Endometrial microvascular endothelial cells (primary cell): ENCODE measurements around the gene MSGN1. TPM values are rescaled to one million over a fixed set of nuclear protein-coding genes. Genes with fewer than 3 reads are reported as not detected.

Experiments
- in situ Hi-C: cut with HindIII; loops from 2 replicates; pipeline ENCODE4 v1.10.0; 2017; ENCODE audit warnings: low sequenced_read_pairs, low pct_unique_long_range_greater_than_20kb; ENCODE audit errors: inconsistent ontology term
- total RNA-seq: library from RNA; depleted of rRNA; stranded (reverse); fragments of >200 nt; gene quantifications from one replicate; pipeline ENCODE4 v1.2.3, GENCODE V29; 2015; ENCODE audit errors: inconsistent ontology term

The MSGN1 gene
- total RNA-seq, 1 donor from 2014 or later: not detected

DNA sequence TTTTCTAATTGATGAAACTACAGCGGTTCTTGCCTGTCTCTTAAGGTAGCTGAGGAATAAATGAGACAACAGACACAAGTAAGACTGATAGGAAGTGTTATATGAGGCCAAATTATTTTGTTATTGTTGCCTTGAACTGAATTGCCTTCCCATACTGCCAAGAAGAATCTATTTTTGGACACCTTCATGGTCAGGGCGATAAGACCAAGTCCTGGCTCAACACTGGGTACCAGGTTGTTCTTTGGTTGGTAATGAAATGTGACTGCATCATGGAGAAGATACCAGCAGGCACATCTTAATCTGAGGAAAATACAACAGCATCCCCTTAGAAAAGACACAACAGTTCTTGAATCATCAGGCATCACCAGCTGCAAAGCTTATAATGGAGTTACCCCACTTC, 23.7 kb downstream of the MSGN1 start:
- in situ Hi-C loops: no loop called here

DNA sequence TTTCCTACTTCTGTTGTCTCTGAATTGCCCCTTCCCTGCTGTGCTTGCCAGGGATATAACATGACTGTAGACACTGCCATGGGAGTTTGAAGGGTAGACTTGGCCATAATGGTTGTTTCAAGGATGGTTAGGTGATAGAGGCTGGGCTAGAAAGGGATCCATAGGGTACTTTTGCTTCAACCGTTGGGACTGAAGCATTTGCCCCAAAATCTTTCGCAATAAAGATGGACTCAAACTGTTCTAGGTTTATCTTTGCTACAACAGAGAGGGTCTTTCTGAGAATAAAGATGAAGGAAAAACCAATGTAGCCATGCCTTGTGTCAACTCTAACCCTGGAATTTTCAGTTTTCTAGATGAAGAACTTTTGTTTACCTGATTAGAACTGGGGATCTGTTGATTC, 27.2 kb downstream of the MSGN1 start:
- in situ Hi-C loops: no loop called here

DNA sequence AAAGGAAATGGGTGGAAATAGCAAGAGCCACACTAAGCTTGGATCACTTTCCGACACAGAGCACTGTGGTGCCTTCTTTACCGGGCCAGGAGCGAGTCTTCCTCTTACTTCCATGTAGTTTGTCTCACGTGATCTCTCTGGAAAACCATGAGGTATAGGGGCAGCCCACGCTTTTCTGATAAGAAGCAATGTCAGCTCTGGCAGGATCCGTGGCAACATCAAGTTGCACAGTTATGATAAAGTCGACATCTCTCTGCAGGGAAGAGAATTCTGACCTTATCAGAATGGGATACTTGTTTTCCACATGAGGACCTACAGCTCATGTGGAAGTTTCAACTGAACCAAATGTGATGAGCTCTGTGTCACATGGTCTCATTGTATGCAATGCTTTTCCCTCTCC, 29.5 kb downstream of the MSGN1 start:
- in situ Hi-C loops: no loop called here

DNA sequence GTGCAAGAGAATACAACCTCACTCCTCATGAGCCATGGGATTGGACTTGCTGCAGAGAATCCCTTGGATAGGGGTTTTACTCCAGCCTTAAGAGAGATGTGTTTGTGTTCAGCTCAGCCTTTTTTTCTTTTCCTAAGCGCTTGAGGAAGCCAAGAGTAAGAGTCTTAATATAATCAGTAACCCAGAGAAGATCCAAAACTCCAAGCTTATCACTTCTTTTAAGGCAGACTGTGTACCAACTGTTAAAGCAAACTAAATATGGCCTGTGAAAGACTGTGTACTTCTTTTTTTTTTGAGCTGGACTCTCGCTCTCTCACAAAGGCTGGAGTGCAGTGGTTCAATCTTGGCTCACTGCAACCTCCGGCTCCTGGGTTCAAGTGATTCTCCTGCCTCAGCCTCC, 30.4 kb downstream of the MSGN1 start:
- in situ Hi-C loops: no loop called here

DNA sequence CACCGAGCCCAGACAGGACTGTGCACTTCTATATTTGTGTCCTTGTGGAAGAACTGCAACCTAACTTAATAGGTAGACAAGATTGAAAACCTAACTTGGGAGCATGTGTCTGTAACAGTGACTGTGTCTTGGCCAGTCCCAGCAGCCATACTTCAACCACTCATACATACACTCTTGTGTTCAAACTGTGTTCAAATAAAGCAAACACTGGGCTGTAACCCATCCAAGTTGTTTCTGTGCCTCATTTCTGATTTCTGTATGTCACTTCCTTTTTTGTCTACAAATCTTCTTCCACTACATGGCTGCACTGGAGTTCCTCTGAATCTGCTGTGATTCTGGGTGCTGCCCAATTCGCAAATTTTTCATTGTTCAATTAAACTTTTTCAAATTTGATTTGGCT, 31.0 kb downstream of the MSGN1 start:
- in situ Hi-C loops: no loop called here

DNA sequence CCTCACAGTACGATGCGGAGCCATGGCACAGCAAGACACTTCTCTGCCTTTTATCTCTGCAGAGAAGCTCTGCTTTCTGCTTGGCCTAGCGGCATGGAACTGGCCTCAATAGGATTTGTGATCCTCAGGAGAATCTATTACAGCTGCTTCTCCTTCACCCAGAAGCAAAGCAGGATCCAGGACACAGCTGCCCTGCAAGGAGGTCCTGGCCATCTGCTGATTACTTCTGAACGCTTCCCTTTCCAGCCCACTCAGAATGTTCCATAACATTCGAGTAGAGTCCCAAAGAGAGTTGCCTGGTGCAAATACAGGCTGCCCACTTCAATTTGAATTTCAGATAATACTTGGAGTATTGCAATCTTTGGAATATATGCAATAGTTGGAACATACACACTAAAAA, 33.0 kb downstream of the MSGN1 start:
- in situ Hi-C loops: no loop called here

DNA sequence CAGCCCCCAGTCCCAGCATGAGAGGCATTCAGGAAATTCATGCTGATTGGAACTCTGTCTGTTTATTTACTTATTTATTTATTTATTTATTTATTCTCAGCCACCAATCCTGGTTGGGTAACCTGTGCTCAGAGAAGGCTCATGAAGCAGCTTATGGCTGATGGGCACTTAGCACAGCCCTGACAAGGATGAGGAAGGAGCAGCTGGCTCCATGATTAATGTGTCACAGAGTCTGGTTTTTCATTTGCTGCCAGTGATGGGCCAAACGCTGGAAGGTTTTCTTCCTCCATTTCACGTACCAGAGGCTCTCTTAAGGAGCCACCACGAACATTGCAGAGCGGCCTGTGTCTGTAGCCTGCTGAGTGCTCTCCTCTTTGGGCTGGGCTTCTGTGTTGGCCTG, 33.9 kb downstream of the MSGN1 start:
- in situ Hi-C loops: no loop called here

DNA sequence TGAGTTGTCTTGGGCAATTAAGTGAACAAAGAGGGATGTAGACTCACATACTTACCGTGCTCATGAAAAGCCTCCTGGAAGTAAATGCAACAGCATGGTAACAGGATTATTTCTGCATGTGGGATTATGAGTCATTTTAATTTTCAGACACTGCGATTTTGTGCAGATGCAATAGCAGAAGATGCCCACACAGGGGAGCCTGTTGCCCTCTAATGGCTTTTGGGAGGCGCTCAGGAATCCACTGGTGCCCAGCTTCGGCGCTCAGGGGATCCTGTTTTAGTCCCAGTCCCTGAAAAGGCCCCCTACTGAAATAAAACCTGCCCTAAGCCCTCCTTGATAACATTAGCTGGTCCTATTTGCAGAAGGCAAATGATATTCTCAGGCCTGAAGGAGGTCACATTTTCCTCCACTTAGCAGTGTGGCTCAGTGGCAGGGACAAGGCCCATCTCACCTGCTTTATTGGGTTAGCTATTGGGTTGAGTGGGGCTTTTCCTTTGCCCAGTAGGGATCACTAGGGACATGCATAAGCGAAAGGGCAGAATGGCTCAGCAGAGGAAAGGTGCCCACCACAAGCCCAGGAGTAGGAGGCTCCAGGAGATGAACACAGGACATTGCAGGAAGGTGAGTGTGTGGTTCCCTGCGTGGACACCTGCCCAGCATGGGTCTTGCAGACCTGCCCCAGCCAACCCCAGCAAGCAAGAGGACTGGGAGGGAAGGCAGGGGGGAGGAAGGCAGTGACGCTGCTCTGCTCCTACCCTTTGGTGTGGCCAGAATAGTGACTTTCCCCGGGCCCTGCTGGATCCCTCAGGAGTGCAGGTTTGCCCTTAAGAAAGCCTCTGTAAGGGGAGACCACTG, 35.7 kb downstream of the MSGN1 start:
- in situ Hi-C loops: no loop called here

DNA sequence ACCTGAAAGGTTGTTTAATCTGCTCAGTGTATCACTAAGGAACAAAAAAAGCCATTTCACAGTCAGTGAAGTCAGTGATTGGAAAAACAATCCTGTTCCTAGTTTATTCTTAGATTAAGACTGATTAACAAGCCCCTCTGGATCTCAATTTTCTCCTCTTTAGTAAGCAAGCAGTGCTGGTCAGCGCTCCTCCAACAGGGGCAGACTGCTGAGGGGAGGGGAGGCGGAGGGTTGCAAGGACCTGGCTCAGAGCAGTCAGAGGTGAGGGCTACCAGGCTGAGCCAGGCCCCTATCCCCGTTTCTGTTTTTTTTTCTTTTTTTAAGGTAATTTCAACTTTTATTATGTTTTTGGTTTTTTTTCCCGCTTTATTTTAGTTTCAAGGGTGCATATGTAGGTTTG, 37.5 kb downstream of the MSGN1 start:
- in situ Hi-C loops: no loop called here

DNA sequence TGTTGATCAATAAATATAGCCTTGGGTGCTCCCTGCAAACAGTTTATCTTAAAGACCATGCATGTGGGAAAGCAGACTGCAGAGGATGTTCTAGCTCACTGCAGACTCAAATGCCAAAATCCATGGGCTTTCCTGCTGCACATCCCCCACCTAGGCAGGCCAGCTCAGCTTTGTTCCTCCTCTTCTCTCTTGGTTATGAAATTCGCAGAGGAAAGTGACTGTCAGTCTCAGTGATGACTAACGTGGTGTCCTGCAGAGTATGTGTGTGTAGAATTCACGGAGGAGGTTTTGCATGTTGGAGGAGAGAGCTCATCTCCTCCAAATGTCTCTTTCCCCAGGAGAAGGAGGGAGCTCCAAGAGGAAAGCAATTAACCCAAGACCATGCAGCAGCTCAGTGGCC, 40.8 kb downstream of the MSGN1 start:
- in situ Hi-C loops: no loop called here

DNA sequence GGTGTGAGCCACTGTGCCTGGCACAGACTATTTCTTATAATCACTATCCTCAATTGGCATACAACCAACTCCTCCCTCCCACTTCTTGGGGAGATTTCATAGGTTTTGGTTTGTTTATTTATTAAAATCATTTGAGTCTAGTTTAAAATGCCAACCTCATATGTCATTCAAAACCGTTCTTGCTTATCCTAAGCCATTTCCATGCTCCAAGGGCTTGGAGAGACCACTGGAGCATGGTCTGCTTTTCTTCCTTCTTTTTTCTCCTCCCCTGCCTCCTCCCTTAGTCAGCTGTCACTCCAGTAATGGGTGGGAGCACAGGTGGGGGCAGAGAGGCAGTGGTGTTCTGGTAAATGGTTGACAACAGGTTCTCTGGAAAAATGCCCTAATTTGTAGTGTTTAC, 41.8 kb downstream of the MSGN1 start:
- in situ Hi-C loops: no loop called here

DNA sequence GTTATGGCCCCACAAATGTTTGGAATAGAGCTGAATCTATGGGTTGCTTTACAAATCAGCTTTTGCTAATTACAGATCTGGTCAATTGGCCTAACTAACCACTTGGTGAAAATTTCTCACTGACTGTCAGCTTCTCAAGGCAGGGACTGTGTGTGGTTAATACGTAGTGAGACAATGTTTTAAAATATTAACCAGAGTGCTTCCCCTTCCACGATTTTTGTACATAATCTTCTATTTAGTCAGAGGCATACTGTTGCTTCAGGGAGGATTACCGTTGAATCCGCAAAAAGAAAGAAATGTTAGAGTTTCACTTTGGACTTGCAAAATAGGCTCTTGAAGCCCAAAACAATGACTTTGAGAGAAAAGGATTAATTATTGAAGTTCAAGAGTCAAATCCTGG, 47.3 kb downstream of the MSGN1 start:
- in situ Hi-C loops: no loop called here

DNA sequence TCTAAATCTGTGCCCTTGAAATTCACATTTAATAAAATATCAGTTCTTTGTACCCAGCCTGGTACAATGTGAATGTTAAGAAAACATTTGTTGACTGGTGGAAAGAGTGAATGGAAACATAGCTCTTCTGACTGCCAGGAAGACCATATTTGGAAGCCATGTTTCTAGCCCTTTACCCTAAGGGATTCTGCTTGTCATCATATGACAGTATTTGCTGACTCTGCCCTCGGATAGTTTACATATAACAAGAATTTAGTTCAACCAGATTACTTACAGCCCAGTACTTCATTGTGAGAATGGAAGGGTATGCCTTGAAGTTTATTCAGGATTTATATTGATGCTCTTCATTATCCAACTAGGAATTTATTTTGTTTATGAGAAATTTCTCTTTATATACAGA, 48.4 kb downstream of the MSGN1 start:
- in situ Hi-C loops: no loop called here

DNA sequence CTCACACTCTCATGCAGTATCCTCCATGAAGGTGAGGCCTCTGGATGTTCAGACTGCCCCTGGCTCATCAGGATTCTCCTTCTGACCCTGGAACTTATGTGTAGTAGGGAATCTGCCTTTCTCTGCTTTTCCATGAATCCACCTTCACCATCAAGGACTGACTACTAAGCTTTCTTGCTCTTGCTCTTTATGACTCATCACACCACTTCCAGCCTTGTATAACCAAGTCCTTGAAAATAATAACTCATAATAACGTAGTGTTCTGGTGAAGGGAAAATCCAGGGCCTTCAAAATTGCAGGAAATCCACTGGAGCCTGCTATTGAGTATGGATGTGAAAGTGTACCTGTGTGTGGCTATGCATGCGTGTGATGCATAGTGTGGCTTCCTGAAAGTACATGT, 50.9 kb downstream of the MSGN1 start:
- in situ Hi-C loops: no loop called here

Other genes starting within 250 kb of the MSGN1 start
- gene SMC6, start 62.6 kb upstream of the MSGN1 start, total RNA-seq: 17.2 TPM
- 19.9 TPM for gene GEN1, start 62.3 kb upstream of the MSGN1 start, total RNA-seq
- gene KCNS3, start 62.2 kb downstream of the MSGN1 start, total RNA-seq: 1.1 TPM